HTR-8/SVneo (cell line): ENCODE measurements around the gene CST9L.
"Not testable (repeated sequence)": the region's sequence is repeated elsewhere in the genome, so short reads cannot be mapped to it uniquely, and the experiment has no call there.

Experiments
- DNase-seq: peaks from one replicate; pipeline ENCODE4 v3.0.0; 2011; ENCODE audit warnings: low spot score, mixed read lengths; ENCODE audit not compliant: insufficient read length
- FAIRE-seq: peaks from 2 replicates; lab custom pipeline; 2011; peaks lifted over from hg19 to GRCh38; lab: Jason Lieb, UNC

CST9L gene

DNA sequence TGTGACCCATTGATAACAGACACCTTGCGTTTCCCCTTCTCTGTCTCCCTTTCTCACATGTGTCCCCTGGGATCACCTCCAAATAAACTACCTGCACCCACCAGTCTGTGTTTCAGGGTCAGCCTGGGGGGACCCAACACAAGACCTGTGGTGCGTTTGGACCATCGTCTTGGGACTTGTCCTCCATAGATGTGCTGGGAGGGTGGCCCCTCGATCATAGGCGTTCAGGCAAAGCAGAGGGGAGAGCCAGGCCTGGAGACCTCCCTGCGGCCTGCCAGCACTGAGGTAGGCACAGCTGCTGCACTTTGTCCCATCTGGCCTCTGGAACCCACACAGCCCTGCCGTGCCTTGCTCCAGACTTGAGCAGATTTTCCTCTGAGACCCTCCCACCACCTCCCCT, 19.3 kb upstream of the CST9L start:
- FAIRE-seq = no peak

GRCh38 chr20:23586735-23587525, 18.6 kb upstream of the CST9L start:
- FAIRE-seq (no peak), DNase-seq (no peak)

More for the DNA sequence above, 19.3 kb upstream of the CST9L start:
- no peak for DNase-seq

GRCh38 chr20:23585808-23586734, 17.8 kb upstream of the CST9L start:
- FAIRE-seq (no peak), DNase-seq (no peak)

GRCh38 chr20:23585449-23585807, 17.1 kb upstream of the CST9L start:
- no peak for DNase-seq

DNA sequence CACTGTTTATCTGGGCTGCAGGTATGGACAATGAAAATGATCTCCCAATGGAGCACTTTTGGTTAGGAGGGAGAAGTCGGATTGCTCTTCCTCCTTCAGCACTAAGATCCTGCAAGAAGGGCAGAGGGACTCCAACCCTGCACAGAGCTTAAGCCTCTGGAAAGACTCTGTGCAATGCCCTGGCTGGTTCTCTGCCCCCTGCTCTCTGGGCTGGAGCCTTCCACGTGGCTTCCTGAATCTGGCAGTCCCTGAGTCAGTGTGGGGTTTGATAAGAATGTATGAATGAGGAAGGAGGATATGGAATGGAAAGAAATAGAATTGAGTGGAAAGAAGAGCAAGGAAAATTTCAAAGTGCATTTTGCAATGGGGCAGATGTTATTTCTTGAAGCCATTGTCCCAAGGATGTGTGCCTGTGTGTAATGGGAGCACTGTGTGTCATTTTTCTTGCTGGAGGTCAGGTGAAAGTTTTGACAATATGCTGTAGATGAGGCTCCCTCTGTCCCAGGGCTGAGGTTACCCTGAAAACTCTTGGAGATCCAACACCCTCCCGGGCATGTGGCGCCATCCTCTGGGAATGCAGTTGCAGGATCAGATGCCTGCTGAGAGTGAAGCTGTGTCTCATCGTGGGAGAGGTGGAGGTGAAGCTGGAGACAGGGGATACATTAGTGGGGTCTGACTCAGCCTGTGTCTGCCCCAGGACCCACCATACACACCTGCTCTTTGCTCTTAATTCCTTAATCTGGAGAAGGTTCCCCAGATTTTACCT, 16.3 kb upstream of the CST9L start:
- DNase-seq = no peak
- no peak for FAIRE-seq

More at GRCh38 chr20:23585449-23585807, 17.1 kb upstream of the CST9L start:
- FAIRE-seq = no peak

DNA sequence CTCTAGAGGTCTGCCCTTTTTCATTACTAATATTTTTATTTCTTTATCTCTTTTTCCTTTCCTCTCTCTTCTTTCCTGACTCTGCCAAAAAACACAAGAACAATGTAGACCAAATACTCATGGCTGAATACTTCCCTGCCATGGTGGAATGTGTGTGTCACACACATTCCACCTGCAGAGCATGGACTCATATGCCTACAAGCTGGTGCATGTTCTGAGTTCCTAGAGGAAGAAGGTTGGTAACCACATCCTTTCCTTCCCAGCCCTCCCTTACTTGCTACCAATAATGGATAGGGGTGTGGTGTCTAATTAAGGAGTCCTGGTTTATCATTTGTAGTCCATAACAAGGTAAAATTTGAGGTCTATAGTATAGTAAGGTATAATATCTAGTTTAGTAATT, 15.2 kb upstream of the CST9L start:
- no peak for FAIRE-seq
- no peak for DNase-seq

GRCh38 chr20:23582293-23582692, 14.0 kb upstream of the CST9L start:
- DNase-seq = no peak
- no peak for FAIRE-seq

DNA sequence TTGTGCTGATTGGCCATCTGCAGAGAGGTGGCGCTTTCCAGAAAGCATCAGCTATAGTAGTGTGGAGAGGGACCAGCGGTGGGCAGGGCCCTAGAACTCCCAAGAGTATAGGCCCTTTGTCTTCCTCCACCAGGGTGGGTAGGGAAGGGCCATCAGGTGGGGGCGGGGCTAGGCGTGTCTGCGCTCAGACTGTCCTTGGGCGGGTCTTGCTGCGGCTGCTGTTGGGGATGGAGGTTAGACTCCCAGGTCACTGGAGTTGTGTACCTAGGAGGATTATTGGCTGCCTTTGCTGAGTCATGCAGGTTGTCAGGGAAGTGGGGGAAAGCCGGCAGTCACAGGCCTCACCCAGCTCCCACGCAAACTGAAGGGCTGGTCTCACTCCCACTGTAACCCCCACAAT, 13.5 kb upstream of the CST9L start:
- DNase-seq, FAIRE-seq: not testable (repeated sequence)

GRCh38 chr20:23574977-23575376, 6.7 kb upstream of the CST9L start:
- no peak for DNase-seq
- no peak for FAIRE-seq

DNA sequence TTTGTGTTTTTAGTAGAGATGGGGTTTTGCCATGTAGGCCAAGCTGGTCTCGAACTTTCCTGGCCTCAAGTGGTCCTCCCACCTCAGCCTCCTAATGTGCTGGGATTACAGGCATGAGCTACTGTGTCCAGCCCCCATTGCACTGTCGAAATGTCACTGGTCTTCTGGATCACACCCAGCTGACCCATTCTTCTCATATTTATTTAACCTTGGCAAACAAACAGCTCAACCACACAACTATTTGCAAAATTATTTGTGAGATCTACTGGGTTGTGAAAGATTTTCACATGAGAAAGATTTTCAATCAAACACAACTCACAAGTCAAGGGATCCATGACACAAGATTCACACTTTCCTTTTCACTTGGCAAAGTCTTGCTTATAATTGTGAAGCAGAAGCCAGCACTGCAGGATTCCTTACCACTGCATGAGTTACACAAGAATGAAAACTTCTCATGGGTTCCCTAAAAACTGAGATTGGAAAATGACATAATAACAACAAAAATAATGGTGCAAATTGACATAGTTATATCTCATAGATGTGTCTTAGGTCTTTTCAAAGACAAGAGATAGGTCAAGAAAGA, 2.0 kb upstream of the CST9L start:
- FAIRE-seq (no peak), DNase-seq (no peak)

- no peak for FAIRE-seq
- no peak for DNase-seq
Measured at GRCh38 chr20:23569570-23569969, 1.3 kb upstream of the CST9L start.

DNA sequence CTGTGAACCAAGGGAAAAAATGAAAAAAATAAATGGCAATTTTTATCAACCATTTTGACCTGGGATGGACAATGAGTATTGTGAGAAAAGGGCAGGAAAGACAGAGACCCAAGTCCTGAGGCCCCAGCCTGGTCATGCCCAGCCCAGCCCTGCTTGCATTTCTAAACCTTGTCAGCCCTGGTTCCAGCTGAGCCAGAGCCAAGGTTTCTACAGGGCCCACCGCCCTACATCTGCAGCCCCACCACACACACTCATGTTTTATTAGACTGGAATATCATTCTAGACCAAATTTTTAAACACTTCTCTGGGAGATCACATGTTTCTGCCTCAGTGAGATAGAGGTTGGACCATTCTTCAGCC, 667 bp upstream of the CST9L start:
- no peak for FAIRE-seq
- no peak for DNase-seq

GRCh38 chr20:23566199-23566932, 1.9 kb downstream of the CST9L start:
- FAIRE-seq (no peak), DNase-seq (no peak)

DNA sequence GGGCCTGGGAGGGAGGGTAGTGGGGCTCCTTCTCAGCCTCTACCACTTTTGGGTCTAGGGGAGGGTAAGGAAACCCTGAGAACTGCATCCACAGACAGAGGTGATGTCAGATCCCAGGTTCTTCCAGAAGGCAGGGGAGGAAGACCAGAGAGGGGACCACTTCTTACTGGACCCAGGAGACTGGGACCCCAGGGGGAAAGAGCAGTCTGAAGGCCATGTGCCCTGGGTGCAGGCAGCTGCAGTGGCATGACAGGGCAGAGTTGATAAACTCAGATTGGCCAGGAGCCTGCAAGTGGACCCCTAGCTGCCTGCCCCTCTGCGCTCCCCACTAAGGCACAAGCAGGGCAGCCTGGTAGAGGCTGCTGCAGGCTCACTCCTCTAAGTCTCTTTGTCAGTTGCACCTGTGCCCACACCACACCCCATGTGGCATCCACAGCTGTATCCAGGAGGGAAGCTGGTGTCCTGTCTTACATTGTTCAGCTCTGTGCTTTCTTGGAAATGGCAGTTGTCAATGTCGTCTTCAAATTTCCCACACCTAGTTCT, 2.7 kb downstream of the CST9L start:
- FAIRE-seq = no peak
- DNase-seq = no peak

DNA sequence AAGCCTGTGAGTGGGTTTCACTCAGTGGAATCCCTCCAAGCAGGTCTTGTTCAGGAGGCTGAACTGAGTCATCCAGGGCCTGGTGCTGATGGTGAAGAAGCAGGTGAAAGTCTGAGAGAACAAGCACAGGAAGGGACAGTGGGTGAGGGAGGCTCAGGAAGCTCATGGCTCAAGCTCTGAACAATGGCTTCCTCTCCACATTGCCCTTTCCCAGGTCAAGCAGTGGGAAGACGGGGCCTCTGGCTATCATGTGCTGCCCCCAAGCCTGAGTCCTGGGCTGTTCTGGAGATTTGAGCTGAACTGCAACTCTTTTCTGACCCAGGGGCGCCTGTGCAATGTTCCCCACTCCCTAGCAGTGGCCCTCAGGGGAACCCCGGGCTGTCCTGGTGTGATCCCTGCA, 3.4 kb downstream of the CST9L start:
- FAIRE-seq (no peak), DNase-seq (no peak)

- FAIRE-seq = no peak
- no peak for DNase-seq
Measured at GRCh38 chr20:23562721-23563342, 5.5 kb downstream of the CST9L start.

DNA sequence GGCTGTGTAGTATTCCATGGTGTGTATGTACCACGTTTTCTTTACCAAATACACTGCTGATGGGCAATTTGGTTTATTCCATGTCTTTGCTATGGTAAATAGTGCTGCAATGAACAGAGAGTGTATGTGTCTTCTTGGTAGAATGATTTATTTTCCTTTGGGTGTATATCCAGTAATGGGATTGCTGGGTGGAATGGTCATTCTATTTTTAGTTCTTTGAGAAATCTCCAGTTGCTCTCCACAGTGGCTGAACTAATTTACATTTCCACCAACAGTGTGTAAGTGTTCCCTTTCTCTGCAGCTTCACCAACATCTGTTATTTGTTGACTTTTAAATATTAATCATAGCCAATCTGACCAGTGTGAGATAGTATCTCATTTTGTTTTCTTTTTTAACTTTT, 13.9 kb downstream of the CST9L start:
- FAIRE-seq (no peak), DNase-seq (no peak)

- FAIRE-seq (no peak), DNase-seq (no peak)
Measured at GRCh38 chr20:23551786-23552185, 16.5 kb downstream of the CST9L start.

DNA sequence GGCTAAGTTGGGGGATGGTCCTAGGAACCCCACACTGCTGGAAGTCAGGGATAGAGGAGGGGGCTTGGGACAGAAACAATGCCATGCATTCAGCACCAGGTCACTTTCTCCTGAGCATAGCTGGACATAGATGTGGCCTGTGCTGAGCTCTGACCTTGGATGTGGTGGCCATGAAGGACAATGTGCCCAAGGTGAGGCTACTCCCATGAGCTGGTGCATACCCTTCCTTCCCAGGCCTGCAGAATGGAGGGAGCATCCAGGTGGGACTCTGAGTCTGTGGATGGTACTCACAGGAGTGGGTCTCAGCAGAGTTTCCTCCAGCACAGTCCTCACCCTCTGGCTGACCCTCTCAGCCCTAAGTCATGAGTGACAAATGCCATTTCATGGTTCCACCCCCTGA, 16.9 kb downstream of the CST9L start:
- DNase-seq (no peak), FAIRE-seq (no peak)
